ENCODE measurements around the gene KCNH8. TPM values are rescaled to one million over a fixed set of nuclear protein-coding genes. Genes with fewer than 3 reads are reported as not detected.

The KCNH8 gene
- total RNA-seq, 2 donors from 2014 or later = 0.10 TPM; not detected in 1

GRCh38 chr3:19346759-19347158, 198.4 kb downstream of the KCNH8 start:
- intact Hi-C loops (cut with DNase I) = no loop called here
- DNase-seq (ENCODE audit: low spot score) = no peak

- DNase-seq (ENCODE audit: low spot score) = no peak
- intact Hi-C loops (cut with DNase I) = no loop called here
Measured at GRCh38 chr3:19347671-19348070, 199.4 kb downstream of the KCNH8 start.

GRCh38 chr3:19348500-19348899, 200.2 kb downstream of the KCNH8 start:
- intact Hi-C loops (cut with DNase I) = no loop called here
- no peak for DNase-seq (ENCODE audit: low spot score)

- no peak for DNase-seq (ENCODE audit: low spot score)
- intact Hi-C loops (cut with DNase I) = no loop called here
Measured at GRCh38 chr3:19348941-19349564, 200.7 kb downstream of the KCNH8 start.

GRCh38 chr3:19357947-19358346, 209.6 kb downstream of the KCNH8 start:
- DNase-seq (ENCODE audit: low spot score) = no peak
- intact Hi-C loops (cut with DNase I) = no loop called here

- intact Hi-C loops (cut with DNase I) = no loop called here
- DNase-seq (ENCODE audit: low spot score) = no peak
Measured at GRCh38 chr3:19363071-19363470, 214.8 kb downstream of the KCNH8 start.

GRCh38 chr3:19364148-19364547, 215.8 kb downstream of the KCNH8 start:
- intact Hi-C loops (cut with DNase I) = no loop called here
- DNase-seq (ENCODE audit: low spot score) = no peak

GRCh38 chr3:19365471-19365870, 217.2 kb downstream of the KCNH8 start:
- intact Hi-C loops (cut with DNase I) = no loop called here
- no peak for DNase-seq (ENCODE audit: low spot score)

- DNase-seq (ENCODE audit: low spot score) = no peak
- intact Hi-C loops (cut with DNase I) = no loop called here
Measured at GRCh38 chr3:19384868-19385267, 236.6 kb downstream of the KCNH8 start.

- no peak for DNase-seq (ENCODE audit: low spot score)
- intact Hi-C loops (cut with DNase I) = no loop called here
Measured at GRCh38 chr3:19392150-19392549, 243.8 kb downstream of the KCNH8 start.

- intact Hi-C loops (cut with DNase I) = no loop called here
- DNase-seq (ENCODE audit: low spot score) = no peak
Measured at GRCh38 chr3:19394946-19395345, 246.6 kb downstream of the KCNH8 start.

GRCh38 chr3:19396726-19397125, 248.4 kb downstream of the KCNH8 start:
- no peak for DNase-seq (ENCODE audit: low spot score)

GRCh38 chr3:19399356-19399755, 251.0 kb downstream of the KCNH8 start:
- DNase-seq (ENCODE audit: low spot score) = no peak
- intact Hi-C loops (cut with DNase I) = no loop called here

More at GRCh38 chr3:19396726-19397125, 248.4 kb downstream of the KCNH8 start:
- intact Hi-C loops (cut with DNase I) = no loop called here

- intact Hi-C loops (cut with DNase I) = no loop called here
Measured at GRCh38 chr3:19399836-19400235, 251.5 kb downstream of the KCNH8 start.

GRCh38 chr3:19420159-19420558, 271.8 kb downstream of the KCNH8 start:
- intact Hi-C loops (cut with DNase I) = no loop called here
- no peak for DNase-seq (ENCODE audit: low spot score)

More at GRCh38 chr3:19399836-19400235, 251.5 kb downstream of the KCNH8 start:
- DNase-seq (ENCODE audit: low spot score) = no peak

- intact Hi-C loops (cut with DNase I) = no loop called here
Measured at GRCh38 chr3:19425825-19426224, 277.5 kb downstream of the KCNH8 start.

GRCh38 chr3:19427422-19428149, 279.3 kb downstream of the KCNH8 start:
- intact Hi-C loops (cut with DNase I) = no loop called here
- no peak for DNase-seq (ENCODE audit: low spot score)

More at GRCh38 chr3:19425825-19426224, 277.5 kb downstream of the KCNH8 start:
- no peak for DNase-seq (ENCODE audit: low spot score)

- intact Hi-C loops (cut with DNase I) = no loop called here
- no peak for DNase-seq (ENCODE audit: low spot score)
Measured at GRCh38 chr3:19428729-19429128, 280.4 kb downstream of the KCNH8 start.

GRCh38 chr3:19432669-19433068, 284.4 kb downstream of the KCNH8 start:
- no peak for DNase-seq (ENCODE audit: low spot score)
- intact Hi-C loops (cut with DNase I) = no loop called here

- DNase-seq (ENCODE audit: low spot score) = no peak
- intact Hi-C loops (cut with DNase I) = no loop called here
Measured at GRCh38 chr3:19436746-19437145, 288.4 kb downstream of the KCNH8 start.

GRCh38 chr3:19439944-19440343, 291.6 kb downstream of the KCNH8 start:
- intact Hi-C loops (cut with DNase I) = no loop called here
- no peak for DNase-seq (ENCODE audit: low spot score)

All from posterior vena cava (tissue), 2 donors.